SK-N-SH (cell line): ENCODE results near the gene AKAP6. TPM values are rescaled to one million over a fixed set of nuclear protein-coding genes. Genes with fewer than 3 reads are reported as not detected.

ENCODE experiments used
- CTCF ChIA-PET: fragments of 300-600, 350-600 bp; formaldehyde crosslinking; extraction: SDS; loops from one replicate; lab custom pipeline; 2021; lab: Yijun Ruan, JAX
- POLR2A ChIA-PET: fragments of 350-600 bp; sonication (Branson Sonifier 250); formaldehyde crosslinking; extraction: SDS; loops from one replicate; lab custom pipeline; 2020; ENCODE audit warnings: antibody characterized with exemption, inconsistent platforms; lab: Yijun Ruan, JAX
- DNase-seq: peaks from one replicate; pipeline ENCODE4 v3.0.0; 2012
- H2AFZ ChIP-seq: fragments of 200-600 bp; sonication (generic); 2 replicates; pipeline ENCODE4 v1.8.1; 2016; ENCODE audit warnings: antibody characterized with exemption, mild to moderate bottlenecking, low read depth
- H3F3A ChIP-seq: fragments of 200-600 bp; sonication (generic); replicated peaks from 2 replicates; pipeline ENCODE3; 2016; ENCODE audit warnings: antibody characterized with exemption, mild to moderate bottlenecking; ENCODE audit not compliant: insufficient read depth
- H3K27ac ChIP-seq, 2 experiments: fragments of 200-500 bp in 1 of 2; fragments of 200-600 bp in 1 of 2; sonication (Bioruptor generic) in 1 of 2; sonication (generic), shearing (Covaris generic) in 1 of 2; 2 replicates each; pipeline versions ENCODE4 v1.5.1 to v1.6.1; 2014 to 2016; ENCODE audit warnings: low read depth in 2 of 2, inconsistent platforms in 1 of 2, low read length in 1 of 2, mild to moderate bottlenecking in 1 of 2, mixed read lengths in 1 of 2
- H3K27me3 ChIP-seq: fragments of 200-600 bp; sonication (generic), shearing (Covaris generic); 2 replicates; pipeline ENCODE4 v1.6.1; 2016; ENCODE audit warnings: mixed run types; ENCODE audit not compliant: insufficient read depth
- H3K36me3 ChIP-seq, 2 experiments: fragments of 200-500 bp in 1 of 2; fragments of 200-600 bp in 1 of 2; sonication (Bioruptor generic) in 1 of 2; sonication (generic) in 1 of 2; replicated peaks in 1 of 2; 2 replicates each; pipeline versions ENCODE3 to v1.5.1; 2014 to 2016; ENCODE audit warnings: low read length in 1 of 2, mild to moderate bottlenecking in 1 of 2; ENCODE audit not compliant: insufficient read depth in 2 of 2, control insufficient read depth in 1 of 2
- H3K4me1 ChIP-seq, 2 experiments: fragments of 200-500 bp in 1 of 2; fragments of 200-600 bp in 1 of 2; sonication (Bioruptor generic) in 1 of 2; sonication (generic), shearing (Covaris generic) in 1 of 2; 2 replicates each; pipeline versions ENCODE4 v1.5.1 to v1.6.1; 2014 to 2016; ENCODE audit warnings: low read depth in 1 of 2, low read length in 1 of 2, mixed run types in 1 of 2; ENCODE audit not compliant: insufficient read depth in 2 of 2, control insufficient read depth in 1 of 2
- H3K4me2 ChIP-seq: fragments of 200-600 bp; sonication (generic), shearing (Covaris generic); 2 replicates; pipeline ENCODE4 v1.6.1; 2017; ENCODE audit warnings: mixed run types
- H3K4me3 ChIP-seq, 2 experiments: fragments of 200-500 bp in 1 of 2; fragments of 200-600 bp in 1 of 2; sonication (Bioruptor generic) in 1 of 2; sonication (generic), shearing (Covaris generic) in 1 of 2; 2 replicates each; pipeline versions ENCODE4 v1.5.1 to v1.8.1; 2014 to 2016; ENCODE audit warnings: low read depth in 2 of 2, inconsistent platforms in 1 of 2, low read length in 1 of 2, mild to moderate bottlenecking in 1 of 2, mixed read lengths in 1 of 2, moderate library complexity in 1 of 2
- H3K79me2 ChIP-seq: fragments of 200-600 bp; sonication (generic); 2 replicates; pipeline ENCODE4 v1.8.1; 2017; ENCODE audit warnings: mild to moderate bottlenecking; ENCODE audit not compliant: insufficient read depth
- H3K9ac ChIP-seq: fragments of 200-600 bp; sonication (generic); 2 replicates; pipeline ENCODE4 v1.6.1; 2017; ENCODE audit warnings: mixed run types
- H3K9me2 ChIP-seq: fragments of 200-600 bp; sonication (generic); 2 replicates; pipeline ENCODE4 v1.6.1; 2017; ENCODE audit warnings: mixed run types
- H3K9me3 ChIP-seq: fragments of 200-600 bp; sonication (generic); 2 replicates; pipeline ENCODE4 v1.6.1; 2017; ENCODE audit warnings: mixed run types, mild to moderate bottlenecking, moderate library complexity
- H4K20me1 ChIP-seq: fragments of 200-600 bp; sonication (generic); 2 replicates; pipeline ENCODE4 v1.6.1; 2017; ENCODE audit warnings: mild to moderate bottlenecking, mixed run types; ENCODE audit not compliant: insufficient read depth
- EP300 ChIP-seq, 2 experiments: IDR thresholded peaks; 2 replicates each; pipeline versions ENCODE4 v1.4.0 to v1.6.1; 2012; ENCODE audit warnings: borderline replicate concordance in 1 of 2, low read depth in 1 of 2, low read length in 1 of 2
- GABPA ChIP-seq: IDR thresholded peaks from 2 replicates; pipeline ENCODE4 v1.4.0; 2012; ENCODE audit warnings: low read depth, mild to moderate bottlenecking
- NRF1 ChIP-seq: IDR thresholded peaks from 2 replicates; pipeline ENCODE4 v1.6.1; 2012; ENCODE audit warnings: low read depth, mild to moderate bottlenecking, low read length
- RFX5 ChIP-seq: IDR thresholded peaks from 2 replicates; pipeline ENCODE4 v1.6.1; 2012; ENCODE audit warnings: mild to moderate bottlenecking, improper control_type of control experiment, low read length
- TAF1 ChIP-seq: IDR thresholded peaks from 2 replicates; pipeline ENCODE4 v1.6.1; 2012; ENCODE audit warnings: low read depth, mild to moderate bottlenecking, low read length, moderate library complexity, borderline replicate concordance
- TCF12 ChIP-seq: IDR thresholded peaks from 2 replicates; pipeline ENCODE4 v1.4.0; 2012
- WGBS: methylation state at CpG from one replicate; pipeline ENCODE4 v1.1.6; 2017; ENCODE audit warnings: low lambda C conversion rate; 5-methylcytosine and 5-hydroxymethylcytosine counted together
- polyA plus RNA-seq, 3 experiments: library from polyadenylated mRNA; depleted of rRNA; stranded (reverse); fragments of >200 nt; gene quantifications; 2 replicates each; pipeline ENCODE4 v1.2.3, GENCODE V29; 2012
- TF ChIP-seq, protein P1 (sequence below): IDR thresholded peaks from 2 replicates; pipeline ENCODE4 v1.4.0; 2012; ENCODE audit warnings: low read depth
- TF ChIP-seq, protein P2 (sequence below): IDR thresholded peaks from 2 replicates; pipeline ENCODE4; 2012

The AKAP6 gene
- polyA plus RNA-seq, 1 of the 3 experiments (the other 2 are of a cell fraction), result 1.7 TPM

DNA sequence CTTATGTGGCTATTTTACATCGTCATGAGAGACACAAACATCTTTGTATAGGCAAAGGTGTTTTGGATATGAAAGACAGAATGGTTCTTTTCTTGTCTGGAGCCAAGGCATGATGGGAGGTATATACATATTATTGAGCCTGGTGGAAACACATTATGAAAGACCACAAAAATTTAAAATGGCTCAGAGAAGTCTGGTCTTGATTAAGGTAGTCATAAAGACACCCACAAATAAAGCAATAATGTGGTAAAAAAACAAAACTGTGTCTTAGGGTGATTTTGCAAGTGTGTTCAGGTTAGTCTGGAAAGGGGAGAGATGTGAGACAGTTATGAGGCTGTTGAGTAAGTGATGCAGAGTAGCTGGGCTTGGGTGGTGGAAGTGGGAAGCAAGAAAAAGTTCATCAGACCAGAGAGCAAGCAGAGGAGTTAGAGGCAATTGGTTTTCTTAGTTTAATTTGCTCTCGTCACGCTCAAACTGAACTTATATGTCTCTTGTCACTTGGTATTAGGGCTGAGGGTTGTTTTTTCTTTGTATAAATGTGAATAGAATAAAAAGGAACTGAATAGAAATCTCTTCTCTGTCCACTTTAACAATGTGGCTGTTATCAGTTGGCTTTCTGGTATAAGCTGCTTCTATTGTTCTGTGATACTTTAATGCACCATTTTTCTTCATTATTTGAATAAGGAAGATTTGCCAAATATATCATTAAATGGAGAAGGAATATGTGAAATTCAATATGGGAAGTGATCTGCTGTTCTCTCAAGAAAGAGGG lies 115.0 kb downstream of the AKAP6 start:
- TF ChIP-seq RFX5 (no peak), TCF12 (peak; percentile 33; the same call in 1 of the 2 replicates)
- 96% methylated on average over 3 of the region's 3 CpGs for WGBS
- Histone ChIP-seq H3K79me2 (no peaks in the 10 kb centered on the region), H3K9me2 (no peaks in the 10 kb centered on the region), H3K27me3 (no peaks in the 10 kb centered on the region), H3K9ac (no peak overlapping the region), H2AFZ (no peak overlapping the region), H3K4me2 (no peak overlapping the region), H4K20me1 (no peaks in the 10 kb centered on the region), H3K36me3 (peaks cover 0 to 3% of the 10 kb centered on the region in 2 experiments), H3K4me1 (peaks cover 2 to 4% of the 10 kb centered on the region in 2 experiments; a peak in 3 of 4 replicates), H3K9me3 (no peaks in the 10 kb centered on the region), H3K27ac (no peak overlapping the region), H3F3A (peaks cover 3% of the 10 kb centered on the region), H3K4me3 (no peak overlapping the region)
- ChIA-PET POLR2A (no interaction called here), CTCF (interaction anchor here (0.8 to 1.4 kb wide), 2 partner anchors 11 to 15 kb away, joined by 3 read pairs; no protein-coding TSS in a partner anchor)
- DNase-seq, result no peak

DNA sequence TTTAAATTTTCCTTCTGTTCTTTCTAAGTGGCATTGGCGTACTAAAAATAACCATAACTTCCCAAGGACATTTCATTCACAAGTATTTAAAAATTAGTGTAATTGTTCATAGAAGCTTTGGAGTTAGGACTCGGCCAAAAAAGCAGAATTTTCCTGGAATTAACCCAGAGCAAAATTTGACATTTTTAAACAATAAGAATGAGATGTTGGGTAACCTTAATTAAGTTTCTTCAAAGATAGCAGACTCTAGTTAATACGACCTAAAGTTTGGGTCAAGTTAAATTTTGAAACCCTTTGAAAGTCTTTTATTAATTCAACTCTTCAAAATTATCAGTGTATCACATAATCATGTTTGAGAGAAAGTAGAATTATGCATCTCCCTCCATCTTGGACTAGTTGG lies 118.3 kb downstream of the AKAP6 start:
- no peaks in the 10 kb centered on the region for H4K20me1 ChIP-seq
- POLR2A ChIA-PET, result no interaction called here
- H3K79me2 ChIP-seq, result no peaks in the 10 kb centered on the region
- H3F3A ChIP-seq, result peaks cover 3% of the 10 kb centered on the region
- no peaks in the 10 kb centered on the region for H3K36me3 ChIP-seq
- 76% methylated on average over 3 of the region's 3 CpGs for WGBS
- H3K9ac ChIP-seq, result no peak overlapping the region
- H3K4me3 ChIP-seq, result no peak overlapping the region
- no peak overlapping the region for H3K4me2 ChIP-seq
- peaks cover 2 to 3% of the 10 kb centered on the region in 2 experiments; a peak in 3 of 4 replicates for H3K4me1 ChIP-seq
- no peak overlapping the region for H3K27ac ChIP-seq
- H2AFZ ChIP-seq, result no peak overlapping the region
- no peaks in the 10 kb centered on the region for H3K9me2 ChIP-seq
- no peaks in the 10 kb centered on the region for H3K9me3 ChIP-seq
- TF ChIP-seq TAF1, result no peak
- TF ChIP-seq, protein P1, sequence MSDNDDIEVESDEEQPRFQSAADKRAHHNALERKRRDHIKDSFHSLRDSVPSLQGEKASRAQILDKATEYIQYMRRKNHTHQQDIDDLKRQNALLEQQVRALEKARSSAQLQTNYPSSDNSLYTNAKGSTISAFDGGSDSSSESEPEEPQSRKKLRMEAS, result no peak
- TF ChIP-seq GABPA, result no peak
- TF ChIP-seq, all 33 proteins: peak for 0
- H3K27me3 ChIP-seq, result no peaks in the 10 kb centered on the region
- no peak for DNase-seq
- CTCF ChIA-PET, result interaction anchor here (1.2 to 1.5 kb wide), 3 partner anchors 10 to 937 kb away, joined by 3 to 4 read pairs (median 4); no protein-coding TSS in a partner anchor

DNA sequence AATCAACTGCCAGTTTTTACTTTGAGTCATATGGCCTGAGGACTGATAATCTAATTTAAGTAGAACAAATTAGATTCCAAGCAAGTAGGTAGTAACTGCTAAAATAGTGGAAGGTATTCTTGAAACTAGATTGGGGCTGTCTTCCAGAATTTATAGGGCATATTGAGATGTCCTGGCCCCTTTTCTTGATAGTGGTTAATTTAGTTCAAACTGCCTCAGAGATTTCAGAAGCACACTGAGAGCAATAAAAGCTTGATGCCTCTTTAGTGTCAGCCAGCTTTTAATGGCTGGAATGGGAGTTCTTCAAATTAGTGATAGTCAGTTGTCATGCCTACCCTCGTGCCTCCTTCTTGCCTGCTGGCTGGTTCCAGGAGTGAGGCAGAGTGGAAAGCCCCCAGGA lies 120.5 kb downstream of the AKAP6 start:
- H4K20me1 ChIP-seq, result no peaks in the 10 kb centered on the region
- peak overlapping the region; percentile 24 to 44 for H3K27ac ChIP-seq
- H3K36me3 ChIP-seq, result no peaks in the 10 kb centered on the region
- TF ChIP-seq NRF1 (no peak), EP300 (IDR thresholded peaks at IDR 0.05; ENCODE audit: borderline replicate concordance in 1 of 2, low read depth in 1 of 2, low read length in 1 of 2) (peak in 1 of 2 experiments; percentile 32; a peak in 1 of 4 replicates)
- TF ChIP-seq, protein P2, sequence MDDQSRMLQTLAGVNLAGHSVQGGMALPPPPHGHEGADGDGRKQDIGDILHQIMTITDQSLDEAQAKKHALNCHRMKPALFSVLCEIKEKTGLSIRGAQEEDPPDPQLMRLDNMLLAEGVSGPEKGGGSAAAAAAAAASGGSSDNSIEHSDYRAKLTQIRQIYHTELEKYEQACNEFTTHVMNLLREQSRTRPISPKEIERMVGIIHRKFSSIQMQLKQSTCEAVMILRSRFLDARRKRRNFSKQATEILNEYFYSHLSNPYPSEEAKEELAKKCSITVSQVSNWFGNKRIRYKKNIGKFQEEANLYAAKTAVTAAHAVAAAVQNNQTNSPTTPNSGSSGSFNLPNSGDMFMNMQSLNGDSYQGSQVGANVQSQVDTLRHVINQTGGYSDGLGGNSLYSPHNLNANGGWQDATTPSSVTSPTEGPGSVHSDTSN, result peak; percentile 34; the same call in 1 of the 2 replicates
- H3K4me1 ChIP-seq, result peaks cover 3 to 5% of the 10 kb centered on the region in 2 experiments; a peak in 3 of 4 replicates
- H3K79me2 ChIP-seq, result no peaks in the 10 kb centered on the region
- no peak overlapping the region for H3K9ac ChIP-seq
- H3F3A ChIP-seq, result peaks cover 10% of the 10 kb centered on the region
- DNase-seq, result no peak
- 83% methylated on average over 1 of the region's 1 CpG for WGBS
- CTCF ChIA-PET, result interaction anchor here (1.1 to 2.1 kb wide), 2 partner anchors 20 to 523 kb away, joined by 5 to 7 read pairs; no protein-coding TSS in a partner anchor
- no peaks in the 10 kb centered on the region for H3K9me2 ChIP-seq
- H3K4me2 ChIP-seq, result no peak overlapping the region
- POLR2A ChIA-PET, result no interaction called here
- H3K4me3 ChIP-seq, result no peak overlapping the region
- H3K9me3 ChIP-seq, result no peaks in the 10 kb centered on the region
- H3K27me3 ChIP-seq, result no peaks in the 10 kb centered on the region
- peak overlapping the region; percentile 12; the same call in 1 of the 2 replicates for H2AFZ ChIP-seq
